ELF-1 (cell line): ENCODE results near the gene DLD.
A peak's percentile ranks its signal among the peaks of the same experiment; 100 is the strongest.
"Not testable (repeated sequence)": the region's sequence is repeated elsewhere in the genome, so short reads cannot be mapped to it uniquely, and the experiment has no call there.

Experiments
- DNase-seq: peaks from one replicate; pipeline ENCODE4 v3.0.0-alpha.2; 2016; ENCODE audit warnings: low read depth, low spot score

DLD gene

DNA sequence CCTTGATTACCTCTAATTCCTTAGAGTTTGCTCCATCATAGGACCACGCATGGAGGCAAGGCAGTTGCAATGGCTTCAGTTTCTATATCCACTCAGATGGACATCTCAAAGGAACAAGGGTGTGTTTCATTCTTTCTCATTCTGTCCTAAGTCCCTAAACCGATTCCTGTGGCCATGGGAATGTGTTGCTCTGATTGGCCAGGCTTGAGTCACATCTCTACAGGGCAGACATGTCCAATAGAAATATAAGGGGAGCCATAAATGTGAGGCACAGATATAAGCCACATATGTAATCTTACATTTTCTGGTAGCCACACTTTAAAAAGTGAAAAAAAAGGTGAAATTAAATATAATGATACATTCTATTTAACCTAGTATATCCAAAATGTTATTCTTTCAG lies 16.9 kb upstream of the DLD start:
- no peak for DNase-seq

- DNase-seq: peak; percentile 18
These were observed 16.2 kb upstream of the DLD start for GRCh38 chr7:107874605-107875446.

GRCh38 chr7:107876916-107877315 lies 14.1 kb upstream of the DLD start:
- no peak for DNase-seq

GRCh38 chr7:107877731-107878382 lies 13.1 kb upstream of the DLD start:
- no peak for DNase-seq

GRCh38 chr7:107878636-107879035 lies 12.3 kb upstream of the DLD start:
- no peak for DNase-seq

- DNase-seq: peak; percentile 45
These were observed 11.5 kb upstream of the DLD start for GRCh38 chr7:107879400-107880035.

- DNase-seq: no peak
These were observed 8.2 kb upstream of the DLD start for GRCh38 chr7:107882766-107883165.

GRCh38 chr7:107884066-107884818 lies 6.7 kb upstream of the DLD start:
- no peak for DNase-seq

DNA sequence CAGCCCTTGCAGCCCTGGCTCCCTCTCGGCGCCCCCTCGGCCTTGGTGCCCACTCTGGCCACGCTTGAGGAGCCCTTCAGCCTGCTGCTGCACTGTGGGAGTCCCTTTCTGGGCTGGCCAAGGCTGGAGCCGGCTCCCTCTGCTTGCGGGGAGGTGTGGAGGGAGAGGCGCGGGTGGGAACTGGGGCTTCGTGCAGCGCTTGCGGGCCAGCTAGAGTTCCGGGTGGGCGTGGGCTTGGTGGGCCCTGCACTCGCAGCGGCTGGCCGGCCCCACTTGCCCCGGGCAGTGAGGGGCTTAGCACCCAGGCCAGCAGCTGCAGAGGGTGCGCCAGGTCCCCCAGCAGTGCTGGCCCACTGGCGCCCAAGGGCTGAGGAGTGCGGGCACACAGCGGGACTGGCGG lies 3.2 kb upstream of the DLD start:
- not testable (repeated sequence) for DNase-seq

DNA sequence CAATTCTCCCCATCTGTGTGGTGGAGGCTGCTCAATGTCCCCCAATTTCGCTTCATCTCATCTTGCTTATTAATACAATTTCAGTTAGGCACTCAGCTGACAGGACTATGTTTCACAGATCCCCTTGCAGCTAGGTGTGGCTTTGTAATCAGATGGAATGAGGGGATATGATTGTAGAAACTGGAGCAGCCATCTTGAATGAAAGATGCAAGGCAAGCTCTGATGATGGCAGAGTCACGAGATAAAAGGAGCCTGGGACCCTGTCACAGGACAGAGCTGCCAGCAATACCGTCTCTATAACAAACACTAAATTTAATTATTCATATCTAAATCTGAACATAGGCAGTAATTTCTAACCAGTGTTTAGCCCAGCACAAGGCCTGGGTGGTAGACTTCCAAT lies 991 bp upstream of the DLD start:
- DNase-seq: no peak

- no peak for DNase-seq
These were observed 456 bp upstream of the DLD start for GRCh38 chr7:107890493-107890961.

GRCh38 chr7:107891636-107892366 lies 818 bp downstream of the DLD start:
- peak; percentile 16 for DNase-seq

- DNase-seq: not testable (repeated sequence)
These were observed 1.4 kb downstream of the DLD start for GRCh38 chr7:107892367-107892741.

- no peak for DNase-seq
These were observed 8.1 kb downstream of the DLD start for GRCh38 chr7:107898997-107899594.

GRCh38 chr7:107900496-107901015 lies 9.6 kb downstream of the DLD start:
- DNase-seq: no peak

- no peak for DNase-seq
These were observed 11.4 kb downstream of the DLD start for GRCh38 chr7:107902381-107902780.

DNA sequence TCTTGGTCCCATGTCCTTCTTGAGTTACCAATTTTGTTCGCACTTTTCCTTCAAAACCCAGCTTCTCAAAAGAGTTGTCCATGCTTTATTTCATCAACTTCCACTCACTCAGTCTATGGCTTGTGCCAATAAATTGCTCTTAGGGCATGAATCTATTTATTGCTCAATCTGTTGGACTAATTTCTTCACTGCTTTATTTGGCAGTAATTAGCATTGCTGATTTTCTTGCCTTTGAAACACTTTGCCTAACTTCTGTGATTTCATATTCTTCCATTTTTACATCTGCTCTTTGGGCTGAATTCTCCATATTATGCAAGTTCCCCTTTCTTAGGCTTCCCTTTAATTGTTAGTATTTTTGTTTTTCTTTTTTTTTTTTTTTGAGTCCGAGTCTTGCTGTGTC lies 16.8 kb downstream of the DLD start:
- no peak for DNase-seq

DNA sequence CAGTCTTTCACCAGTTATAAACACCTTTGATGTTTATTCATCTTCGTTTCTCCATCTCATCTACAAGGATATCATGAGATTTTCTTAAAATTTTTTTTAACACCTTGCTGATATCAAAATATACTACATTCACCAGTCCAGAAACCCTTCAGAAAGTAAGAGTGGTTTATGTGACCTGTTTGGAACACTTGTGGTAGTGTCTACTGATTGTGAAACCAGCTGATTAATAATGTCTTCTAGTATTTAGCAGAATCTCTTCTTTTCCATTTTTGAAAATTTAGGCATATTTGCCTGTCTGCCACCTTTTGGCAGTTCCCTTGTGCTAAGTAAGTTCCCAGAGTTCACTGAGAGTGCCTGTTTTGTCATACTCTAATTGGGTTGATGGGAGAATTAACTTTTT lies 18.5 kb downstream of the DLD start:
- DNase-seq: no peak

DNA sequence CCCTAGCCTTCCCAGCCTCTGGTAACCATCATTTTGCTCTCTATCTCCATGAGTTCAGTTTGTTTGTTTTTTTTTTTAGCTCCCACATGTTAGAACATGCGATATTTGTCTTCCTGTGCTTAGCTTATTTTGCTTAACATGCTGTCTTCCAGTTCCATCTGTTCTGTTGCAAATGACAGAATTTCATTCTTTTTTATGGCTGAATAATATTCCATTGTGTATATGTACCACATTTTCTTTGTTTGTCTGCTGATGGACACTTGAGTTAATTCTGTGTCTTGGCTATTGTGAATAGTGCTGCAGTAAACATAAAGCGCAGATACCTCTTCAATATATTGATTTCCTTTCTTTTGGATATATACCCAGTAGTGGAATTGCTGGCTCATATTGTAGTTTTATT lies 21.0 kb downstream of the DLD start:
- no peak for DNase-seq

GRCh38 chr7:107913851-107914250 lies 22.9 kb downstream of the DLD start:
- DNase-seq: no peak

- DNase-seq: no peak
These were observed 23.8 kb downstream of the DLD start for GRCh38 chr7:107914831-107915230.
